ENCODE results near the gene IGFL4.

IGFL4 gene

GRCh38 chr19:46020819-46021125 lies 20.0 kb downstream of the IGFL4 start:
- no peak for DNase-seq (ENCODE audit: low spot score)

DNA sequence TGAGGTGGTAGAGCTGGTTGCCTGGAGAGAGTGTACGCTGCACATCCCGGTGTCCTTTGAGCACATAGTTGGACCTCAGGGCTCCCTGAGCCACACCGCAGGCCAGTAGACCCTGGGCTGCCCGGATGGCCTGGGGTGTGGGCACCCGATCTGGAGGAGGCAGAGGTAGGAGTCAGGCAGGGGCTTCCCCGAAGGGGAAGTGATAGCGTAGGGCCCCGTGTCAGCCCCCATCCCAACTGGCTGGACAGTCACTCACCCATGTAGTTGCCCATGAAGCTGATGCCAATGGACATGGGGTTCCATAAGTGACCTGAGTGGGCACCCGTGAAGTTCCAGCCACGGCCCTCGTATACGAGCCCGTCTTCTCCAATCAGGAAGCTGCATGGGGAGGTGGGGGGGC lies 21.5 kb downstream of the IGFL4 start:
- no peak for DNase-seq (ENCODE audit: low spot score)

DNA sequence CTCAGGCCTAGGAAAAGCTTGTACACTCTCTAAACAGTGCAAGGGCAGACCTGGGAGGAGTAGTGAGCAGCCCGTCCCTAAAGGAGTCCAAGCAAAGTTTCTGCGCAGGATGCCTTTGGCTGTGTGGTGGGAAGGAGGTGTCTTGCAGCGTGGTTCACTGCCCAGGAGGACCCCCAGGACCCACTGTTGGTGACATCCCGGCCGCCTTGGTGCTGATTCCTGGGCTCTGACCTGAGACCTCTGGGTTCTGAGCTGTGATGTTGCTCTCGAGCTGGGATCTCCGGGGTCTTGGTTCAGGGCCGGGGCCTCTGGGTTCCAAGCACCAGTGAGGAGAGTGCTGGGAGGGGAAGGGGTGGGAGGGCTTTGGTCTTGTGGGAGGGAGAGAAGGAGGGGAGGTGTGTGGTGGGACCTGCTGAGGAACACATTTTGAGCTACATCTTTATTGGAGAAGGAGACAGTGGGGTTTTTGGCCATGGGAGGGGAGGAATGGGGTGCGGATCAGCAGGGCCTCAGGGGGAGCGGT lies 22.0 kb downstream of the IGFL4 start:
- DNase-seq (ENCODE audit: low spot score): no peak

DNA sequence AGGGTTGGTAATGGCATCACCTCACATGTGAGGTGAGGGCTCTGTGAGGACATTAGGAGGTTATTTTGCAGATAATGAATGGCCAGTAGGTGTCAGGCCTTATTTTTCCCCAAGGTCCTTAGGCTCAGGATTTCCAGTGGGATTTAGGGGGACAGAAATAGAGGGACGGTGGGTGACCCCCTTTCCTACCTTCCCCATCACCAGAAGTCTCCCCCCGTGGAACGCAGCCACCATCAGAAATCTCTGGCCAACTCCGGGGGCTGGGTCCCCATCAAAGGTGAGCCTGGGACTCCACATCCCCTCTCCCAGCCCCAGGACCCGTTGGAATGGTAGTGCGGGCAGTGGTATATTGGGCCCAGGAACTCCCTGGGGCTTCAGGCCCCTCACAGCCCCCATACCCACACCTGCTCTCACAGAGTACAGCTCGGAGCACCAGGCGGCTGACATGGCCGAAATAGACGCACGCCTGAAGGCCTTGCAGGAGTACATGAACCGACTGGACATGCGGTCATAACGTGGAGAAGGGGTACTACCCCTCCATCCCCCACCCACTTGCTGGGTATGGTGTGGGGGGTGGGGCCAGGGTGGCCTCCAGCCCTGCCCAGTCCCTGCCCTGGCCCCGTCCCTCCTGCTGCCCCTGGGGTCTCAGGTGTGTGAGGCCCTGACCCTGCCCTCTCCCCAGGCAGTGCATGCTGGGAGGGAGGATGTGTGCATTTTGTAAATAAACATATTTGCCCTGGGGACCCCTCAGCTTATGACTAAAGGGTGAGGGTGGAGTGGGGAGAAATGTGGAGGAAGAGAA lies 22.7 kb downstream of the IGFL4 start:
- no peak for DNase-seq (ENCODE audit: low spot score)

- DNase-seq (ENCODE audit: low spot score): no peak
Measured at GRCh38 chr19:46017095-46017429, 23.7 kb downstream of the IGFL4 start.

DNA sequence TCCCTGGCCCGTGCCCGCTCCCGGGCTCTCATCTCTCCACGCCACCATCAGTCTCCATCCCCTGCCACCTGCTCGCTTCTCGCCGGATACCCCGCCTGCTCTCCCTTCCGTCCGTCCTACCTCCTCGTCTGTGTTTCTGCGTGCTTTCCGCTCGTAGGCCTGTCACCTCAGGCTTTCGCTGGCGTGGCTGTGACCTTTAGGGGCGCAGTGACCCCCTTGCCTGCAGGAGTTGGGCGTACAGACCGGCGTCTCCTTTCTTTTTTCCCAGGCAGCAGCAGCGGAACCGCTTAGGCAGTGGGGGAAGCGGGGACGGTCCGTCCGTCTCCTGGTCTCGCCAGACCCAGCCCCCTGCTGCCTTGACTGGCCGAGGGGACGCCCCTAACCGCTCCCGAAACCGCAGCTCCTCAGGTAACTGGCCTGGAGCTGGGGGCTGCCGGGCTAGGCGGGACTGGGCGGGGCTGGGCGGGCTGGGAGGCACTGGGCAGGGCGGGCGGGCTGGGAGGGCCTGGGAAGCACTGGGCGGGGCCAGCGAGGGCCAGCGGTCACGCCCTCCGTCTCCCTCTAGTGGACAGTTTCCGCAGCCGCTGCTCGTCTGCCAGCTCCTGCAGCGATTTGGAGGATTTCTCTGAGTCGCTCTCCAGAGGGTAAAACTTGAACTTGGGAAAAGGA lies 24.2 kb downstream of the IGFL4 start:
- DNase-seq (ENCODE audit: low spot score): peak; percentile 74

DNA sequence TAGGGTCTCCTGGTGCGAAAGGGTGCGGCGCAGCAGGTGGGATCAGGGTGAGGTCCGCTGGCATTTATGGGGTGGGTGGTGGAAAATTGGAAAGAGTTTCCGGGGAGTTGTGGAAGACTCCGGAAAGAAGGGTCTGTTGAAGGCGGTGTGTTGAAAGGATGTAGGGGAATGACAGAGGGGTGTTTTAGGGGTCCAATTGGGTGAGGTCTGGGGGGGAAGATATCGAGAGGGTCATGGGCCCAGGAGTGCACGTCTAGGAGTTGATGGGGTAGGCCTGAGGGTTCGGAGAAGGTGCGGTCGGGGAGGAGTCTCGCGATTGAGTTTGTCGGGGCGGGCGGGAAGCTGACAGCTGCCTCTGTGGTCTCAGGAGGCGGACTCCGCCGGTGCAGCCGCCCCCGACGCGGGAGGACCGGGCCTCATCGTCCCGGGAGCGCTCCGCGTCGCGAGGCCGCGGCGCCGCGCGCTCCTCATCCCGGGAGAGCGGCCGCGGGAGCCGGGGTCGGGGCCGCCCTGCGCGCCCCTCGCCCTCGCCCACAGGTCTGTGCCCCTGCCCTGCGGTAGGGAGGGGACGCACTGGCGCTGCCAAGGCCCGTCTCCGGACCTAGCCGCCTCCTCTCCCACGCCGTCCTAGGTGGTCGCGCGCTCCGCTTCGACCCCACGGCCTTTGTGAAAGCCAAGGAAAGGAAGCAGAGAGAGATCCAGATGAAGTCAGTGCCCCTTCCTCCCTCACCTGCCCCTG lies 24.9 kb downstream of the IGFL4 start:
- no peak for DNase-seq (ENCODE audit: low spot score)

- peak; percentile 33 for DNase-seq (ENCODE audit: low spot score)
Measured at GRCh38 chr19:46014941-46015686, 25.7 kb downstream of the IGFL4 start.

DNA sequence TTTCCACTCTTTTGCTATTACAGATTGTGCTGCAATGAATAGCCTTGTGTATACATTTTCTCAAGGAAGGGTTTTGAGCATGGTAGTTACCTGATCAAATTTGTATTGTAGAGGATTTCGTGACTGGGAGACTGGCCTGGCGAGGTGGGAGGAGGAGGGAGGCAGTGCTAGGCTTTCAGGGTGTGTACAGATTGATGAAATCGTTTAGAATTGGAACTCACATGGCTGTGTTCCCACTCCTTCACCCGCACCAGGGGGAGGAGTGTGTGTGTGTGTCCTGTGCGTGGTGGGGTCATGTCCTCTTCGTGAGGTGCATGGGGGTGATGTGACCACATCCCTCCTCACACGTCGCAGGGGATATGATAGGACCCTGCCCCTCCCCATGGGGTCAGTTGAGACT lies 26.3 kb downstream of the IGFL4 start:
- DNase-seq (ENCODE audit: low spot score): no peak

DNA sequence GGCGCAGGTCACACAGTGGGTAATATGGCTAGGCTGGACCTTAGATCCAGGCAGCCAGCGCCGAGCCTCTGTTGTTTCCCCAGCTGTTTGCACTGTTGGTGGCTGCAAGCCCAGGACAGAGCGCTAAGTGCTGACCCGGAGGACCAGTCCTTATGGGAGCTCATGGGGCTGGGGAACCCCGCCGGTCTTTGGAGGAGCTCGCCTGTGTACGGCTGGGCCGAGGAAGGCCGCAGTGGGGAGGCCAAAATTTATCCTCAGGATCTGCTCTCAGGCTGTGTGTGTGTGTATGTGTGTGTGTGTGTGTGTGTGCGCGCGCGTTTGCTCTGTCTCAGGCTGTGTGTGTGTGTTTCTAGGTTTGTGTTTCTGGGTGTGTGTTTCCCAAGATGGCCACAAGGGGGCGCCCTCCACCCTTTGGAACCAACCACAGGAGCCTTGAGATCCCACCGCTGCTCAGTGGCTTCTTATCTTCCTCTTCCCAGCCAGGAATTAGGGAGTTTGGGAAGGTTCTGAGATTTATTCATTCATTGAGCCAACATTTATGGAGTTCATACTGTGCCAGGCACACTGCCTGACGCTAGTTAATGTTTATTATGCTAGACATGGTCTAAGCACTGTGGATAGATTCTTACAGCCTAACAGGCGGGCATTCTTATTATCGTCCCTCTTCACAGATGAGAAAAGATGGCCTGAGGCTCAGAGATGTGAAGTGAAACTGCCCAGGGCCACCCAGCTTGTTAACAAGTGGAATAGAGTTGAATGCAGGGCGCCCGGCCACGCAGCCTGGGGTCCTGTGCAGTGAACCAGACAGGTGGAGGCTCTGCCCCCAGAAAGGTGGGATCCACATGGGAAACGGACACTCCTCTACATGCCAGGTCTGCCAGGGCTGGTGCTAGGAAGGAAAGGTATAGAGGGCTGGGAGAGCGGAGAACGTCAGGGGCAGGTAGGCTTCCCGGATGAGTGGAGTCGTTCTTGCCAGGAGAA lies 31.0 kb downstream of the IGFL4 start:
- DNase-seq (ENCODE audit: low spot score): peak; percentile 67

DNA sequence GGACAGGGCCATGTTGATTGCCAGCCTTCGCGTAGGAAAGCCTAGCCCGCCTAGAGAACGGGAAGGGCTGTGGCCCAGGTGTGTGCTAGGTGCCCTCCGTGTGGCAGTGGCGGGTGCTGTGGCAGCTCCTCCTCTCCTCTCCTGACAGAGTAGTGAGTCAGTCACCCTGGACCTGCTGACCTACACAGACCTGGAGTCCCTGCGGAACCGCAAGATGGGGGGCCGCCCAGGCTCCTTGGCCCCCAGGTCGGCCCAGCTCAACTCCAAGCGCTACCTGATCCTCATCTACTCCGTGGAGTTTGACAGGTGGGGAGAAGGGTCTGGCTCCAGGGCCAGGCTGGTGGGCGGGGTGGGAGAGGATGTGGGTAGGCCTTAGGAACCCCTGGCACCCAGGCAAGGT lies 34.4 kb downstream of the IGFL4 start:
- DNase-seq (ENCODE audit: low spot score): no peak

DNA sequence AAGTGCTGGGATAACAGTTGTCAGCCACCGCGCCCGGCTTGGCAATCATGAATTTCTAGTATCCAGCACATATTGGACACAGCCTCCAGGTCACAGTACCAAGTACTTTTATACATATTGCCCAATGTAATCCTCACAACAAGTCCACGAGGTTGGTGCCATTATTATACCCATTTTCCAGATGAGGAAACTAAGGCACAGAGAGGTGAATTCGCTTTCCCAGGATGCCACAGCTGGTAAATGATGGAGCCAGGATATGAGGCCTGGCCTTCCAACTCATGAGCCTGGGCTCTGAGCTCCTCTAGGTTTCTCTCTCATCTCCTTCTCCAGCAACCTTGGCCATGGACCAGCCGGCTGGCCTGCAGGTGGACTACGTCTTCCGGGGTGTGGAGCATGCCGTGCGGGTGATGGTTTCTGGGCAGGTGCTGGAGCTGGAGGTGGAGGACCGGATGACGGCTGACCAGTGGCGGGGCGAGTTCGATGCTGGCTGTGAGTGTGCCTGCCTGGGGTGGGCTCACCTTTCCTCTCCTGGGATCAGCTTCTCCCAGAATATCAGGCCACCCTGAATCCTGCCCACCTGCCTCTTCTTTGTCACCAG lies 38.0 kb downstream of the IGFL4 start:
- no peak for DNase-seq (ENCODE audit: low spot score)

GRCh38 chr19:46000491-46001246 lies 40.1 kb downstream of the IGFL4 start:
- no peak for DNase-seq (ENCODE audit: low spot score)

DNA sequence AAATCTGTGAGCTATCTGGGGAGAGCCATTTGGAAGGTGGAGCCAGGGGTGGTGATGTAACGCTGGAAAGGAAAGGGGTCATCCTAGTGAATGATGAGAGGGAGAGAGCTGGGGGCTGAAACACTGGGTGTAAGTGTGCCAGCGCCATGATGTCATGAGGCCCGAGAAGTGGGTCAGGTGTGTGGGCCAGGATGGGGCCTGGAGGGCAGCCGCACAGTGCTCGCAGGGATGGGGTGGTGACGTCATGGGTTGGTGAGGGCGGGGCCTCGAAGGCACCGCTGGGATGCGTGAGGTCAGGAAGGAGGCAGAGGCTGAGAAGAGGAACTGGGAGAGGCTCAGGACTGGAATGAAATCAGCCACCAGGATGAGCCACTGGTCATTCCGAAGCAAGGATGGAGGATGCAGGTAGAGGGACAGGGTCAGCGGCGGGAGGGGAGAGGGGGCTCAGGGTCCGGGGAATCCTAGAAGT lies 41.1 kb downstream of the IGFL4 start:
- DNase-seq (ENCODE audit: low spot score): no peak

DNA sequence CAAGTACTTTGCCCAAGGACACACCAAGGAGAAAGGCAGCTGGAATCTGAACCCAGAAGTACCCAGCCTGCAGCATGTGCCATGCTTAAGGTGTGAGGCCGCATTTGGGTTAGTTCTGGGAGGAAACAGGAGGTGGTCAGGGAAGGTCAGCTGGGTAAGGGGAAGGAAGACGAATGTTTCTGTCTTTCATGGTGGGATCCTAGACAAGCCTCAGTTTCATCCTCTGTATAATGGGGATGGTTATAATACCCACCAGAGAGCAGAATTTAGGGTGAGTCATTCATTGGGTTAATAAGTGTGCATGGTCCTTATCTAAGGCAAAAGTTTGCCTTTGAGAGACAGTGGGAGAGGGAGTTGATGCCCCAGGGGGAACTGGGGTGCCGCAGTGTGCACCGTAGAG lies 42.0 kb downstream of the IGFL4 start:
- DNase-seq (ENCODE audit: low spot score): no peak

- DNase-seq (ENCODE audit: low spot score): no peak
Measured at GRCh38 chr19:45996933-45997332, 43.9 kb downstream of the IGFL4 start.

DNA sequence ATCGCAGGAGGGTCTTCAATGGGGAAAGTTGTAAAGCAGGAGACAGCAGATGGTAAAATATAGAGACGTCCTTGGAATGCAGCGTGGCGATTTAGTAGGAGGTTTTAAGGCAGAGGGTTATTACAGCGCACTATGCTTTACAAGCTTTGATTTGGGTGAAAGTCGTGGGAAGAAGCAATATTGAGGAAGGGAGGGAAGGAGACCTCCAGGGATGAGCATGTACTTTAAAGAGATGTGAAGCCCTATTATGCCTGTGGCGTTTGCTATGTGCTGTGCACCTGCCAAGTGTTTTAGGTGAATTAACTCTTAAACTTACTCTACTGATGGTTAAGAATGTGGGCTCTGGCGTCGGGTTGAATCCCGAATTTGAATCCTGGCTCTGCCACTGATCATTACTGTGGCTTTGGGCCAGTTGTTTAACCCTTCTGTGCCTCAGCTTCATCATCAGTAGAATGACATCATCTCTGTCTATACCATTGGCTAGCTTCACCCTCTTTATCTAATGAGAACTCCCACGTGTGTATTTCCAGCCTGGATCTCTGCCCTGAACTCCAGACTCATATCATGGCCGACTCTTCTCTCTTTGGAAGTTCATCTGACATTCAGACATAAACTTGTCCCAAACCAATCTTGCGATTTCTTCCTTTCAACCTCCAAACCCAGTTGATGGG lies 45.0 kb downstream of the IGFL4 start:
- no peak for DNase-seq (ENCODE audit: low spot score)

- peak; percentile 100 for DNase-seq (ENCODE audit: low spot score)
Measured at GRCh38 chr19:45994998-45995714, 45.6 kb downstream of the IGFL4 start, which contains the start of gene CCDC61. TSS of gene CCDC61 (plus strand) at chr19:45995467. CDS start at chr19:46003019, 7,552 bp downstream.
